GM06990 (cell line): Measurements from ENCODE around the gene KCNK16.

ENCODE experiments used
- DNase-seq: peaks from one replicate; pipeline ENCODE4 v3.0.0-alpha.2; 2011; ENCODE audit not compliant: insufficient read length; ENCODE audit errors: extremely low read depth
- H3K27me3 ChIP-seq: replicated peaks from 2 replicates; pipeline ENCODE4 v1.6.0; 2011; ENCODE audit warnings: low read length; ENCODE audit not compliant: control insufficient read depth, insufficient read depth
- H3K36me3 ChIP-seq: 2 replicates; pipeline ENCODE4 v1.5.1; 2011; ENCODE audit warnings: low read length; ENCODE audit not compliant: control insufficient read depth, insufficient read depth
- H3K4me3 ChIP-seq: replicated peaks from 2 replicates; pipeline ENCODE4 v1.5.1; 2011; ENCODE audit warnings: low read depth, mild to moderate bottlenecking, control low read depth, low read length
- TF ChIP-seq, protein P1 (sequence below): IDR thresholded peaks from 2 replicates; pipeline ENCODE4 v1.5.1; 2011; ENCODE audit warnings: low read length, control low read depth, mild to moderate bottlenecking, inconsistent platforms; ENCODE audit not compliant: insufficient read depth, poor library complexity, severe bottlenecking

KCNK16 gene

DNA sequence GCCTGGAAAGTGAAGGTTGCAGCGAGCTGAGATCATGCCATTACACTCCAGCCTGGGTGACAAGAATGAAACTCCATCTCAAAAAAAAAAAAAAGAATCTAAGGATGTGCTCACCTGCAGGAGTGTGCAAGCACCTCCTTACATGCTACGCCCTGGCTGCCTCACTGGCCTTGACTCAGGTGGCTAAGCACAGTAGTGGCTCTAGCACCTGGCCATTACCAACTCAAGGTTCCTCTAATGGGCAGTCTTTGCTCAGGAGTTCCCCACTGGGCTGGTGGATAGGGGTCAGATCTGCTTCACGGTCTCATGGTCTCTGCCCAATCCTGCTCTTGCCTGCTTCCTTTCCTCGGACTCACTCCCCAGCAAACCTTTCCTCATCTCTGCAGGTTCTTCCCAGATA lies 48.0 kb downstream of the KCNK16 start:
- DNase-seq: no peak
- TF ChIP-seq, protein P1, sequence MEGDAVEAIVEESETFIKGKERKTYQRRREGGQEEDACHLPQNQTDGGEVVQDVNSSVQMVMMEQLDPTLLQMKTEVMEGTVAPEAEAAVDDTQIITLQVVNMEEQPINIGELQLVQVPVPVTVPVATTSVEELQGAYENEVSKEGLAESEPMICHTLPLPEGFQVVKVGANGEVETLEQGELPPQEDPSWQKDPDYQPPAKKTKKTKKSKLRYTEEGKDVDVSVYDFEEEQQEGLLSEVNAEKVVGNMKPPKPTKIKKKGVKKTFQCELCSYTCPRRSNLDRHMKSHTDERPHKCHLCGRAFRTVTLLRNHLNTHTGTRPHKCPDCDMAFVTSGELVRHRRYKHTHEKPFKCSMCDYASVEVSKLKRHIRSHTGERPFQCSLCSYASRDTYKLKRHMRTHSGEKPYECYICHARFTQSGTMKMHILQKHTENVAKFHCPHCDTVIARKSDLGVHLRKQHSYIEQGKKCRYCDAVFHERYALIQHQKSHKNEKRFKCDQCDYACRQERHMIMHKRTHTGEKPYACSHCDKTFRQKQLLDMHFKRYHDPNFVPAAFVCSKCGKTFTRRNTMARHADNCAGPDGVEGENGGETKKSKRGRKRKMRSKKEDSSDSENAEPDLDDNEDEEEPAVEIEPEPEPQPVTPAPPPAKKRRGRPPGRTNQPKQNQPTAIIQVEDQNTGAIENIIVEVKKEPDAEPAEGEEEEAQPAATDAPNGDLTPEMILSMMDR: no peak
- H3K27me3 ChIP-seq: no peaks in the 10 kb centered on the region; the same call in 1 of the 2 replicates
- H3K36me3 ChIP-seq: no peaks in the 10 kb centered on the region
- no peak overlapping the region for H3K4me3 ChIP-seq

- DNase-seq: no peak
- Histone ChIP-seq H3K27me3 (no peaks in the 10 kb centered on the region), H3K36me3 (no peaks in the 10 kb centered on the region), H3K4me3 (no peak overlapping the region)
- TF ChIP-seq, protein P1: no peak
Observed at GRCh38 chr6:39273406-39273821, 49.1 kb downstream of the KCNK16 start.

GRCh38 chr6:39269961-39270360 lies 52.5 kb downstream of the KCNK16 start:
- DNase-seq: no peak
- no peaks in the 10 kb centered on the region for H3K36me3 ChIP-seq
- peaks cover 2% of the 10 kb centered on the region; the same call in 1 of the 2 replicates for H3K27me3 ChIP-seq
- TF ChIP-seq, protein P1: no peak
- no peak overlapping the region for H3K4me3 ChIP-seq

- DNase-seq: no peak
- peaks cover 2% of the 10 kb centered on the region; the same call in 1 of the 2 replicates for H3K27me3 ChIP-seq
- H3K4me3 ChIP-seq: no peak overlapping the region
- no peaks in the 10 kb centered on the region for H3K36me3 ChIP-seq
- TF ChIP-seq, protein P1: no peak
Observed at GRCh38 chr6:39268721-39269120, 53.8 kb downstream of the KCNK16 start.

DNA sequence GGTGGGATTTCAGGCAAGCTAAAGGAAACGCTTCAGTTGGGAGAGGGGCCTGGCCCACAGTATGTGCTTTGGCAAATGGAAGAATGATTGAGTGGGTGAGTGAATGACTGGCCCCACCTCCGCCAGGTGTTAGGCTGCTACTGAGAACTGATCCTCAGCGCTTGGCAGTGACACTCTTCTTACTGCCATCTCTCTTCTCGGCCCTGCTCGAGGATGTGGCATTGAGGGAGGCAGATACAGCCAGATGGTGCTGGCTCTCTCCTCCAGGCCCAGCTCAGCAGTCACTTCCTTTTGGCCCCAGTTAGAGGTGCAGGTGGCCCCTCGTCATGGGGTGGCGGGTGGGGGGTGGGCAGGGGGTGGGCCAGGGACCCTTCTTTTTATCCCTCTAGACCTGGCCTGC lies 54.3 kb downstream of the KCNK16 start:
- no peak for DNase-seq
- TF ChIP-seq, protein P1: no peak
- H3K4me3 ChIP-seq: no peak overlapping the region
- H3K36me3 ChIP-seq: no peaks in the 10 kb centered on the region
- peaks cover 2% of the 10 kb centered on the region; the same call in 1 of the 2 replicates for H3K27me3 ChIP-seq

DNA sequence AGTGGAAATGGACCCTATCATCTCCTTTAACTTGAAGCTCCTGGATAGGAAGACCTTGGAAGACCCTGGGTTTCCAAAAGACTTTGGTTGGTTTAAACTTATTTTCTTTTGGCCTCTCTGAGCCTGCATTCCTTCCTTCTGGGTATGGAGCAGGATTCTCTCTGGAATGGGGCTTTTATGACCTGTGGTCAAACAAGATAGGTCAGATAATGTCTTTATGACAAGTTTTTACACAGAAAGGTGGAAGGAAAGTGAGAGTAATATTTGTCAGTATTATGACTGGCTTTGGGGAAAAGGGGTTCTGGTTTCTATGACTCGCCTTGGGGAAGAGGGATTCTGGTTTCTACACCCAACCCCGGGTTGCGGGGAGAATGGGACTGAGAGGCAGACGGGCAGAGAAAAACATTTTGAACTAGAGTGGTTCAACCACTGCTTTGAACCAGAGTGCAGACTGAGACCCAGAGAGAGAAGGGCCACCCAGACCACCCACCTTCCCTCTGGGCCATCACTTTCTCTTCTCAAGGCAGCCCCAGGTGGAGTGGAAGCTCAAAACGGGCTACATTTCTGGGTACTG lies 55.6 kb downstream of the KCNK16 start:
- Histone ChIP-seq H3K4me3 (no peak overlapping the region), H3K27me3 (peaks cover 2% of the 10 kb centered on the region; the same call in 1 of the 2 replicates), H3K36me3 (no peaks in the 10 kb centered on the region)
- TF ChIP-seq, protein P1: no peak
- DNase-seq: no peak
